NCI-H2196 (cell line): Measurements from ENCODE around the gene PAK3.

Experiments
- DNase-seq: peaks from one replicate; lab custom pipeline; 2025; ENCODE audit not compliant: unreplicated experiment; lab: John Stamatoyannopoulos, UW

The PAK3 gene

GRCh38 chrX:111260451-111260850 lies 164.5 kb downstream of the PAK3 start:
- no peak for DNase-seq

- no peak for DNase-seq
Observed at GRCh38 chrX:111262086-111262485, 166.1 kb downstream of the PAK3 start.

- DNase-seq, result no peak
Observed at GRCh38 chrX:111264385-111264784, 168.4 kb downstream of the PAK3 start.

GRCh38 chrX:111265486-111265885 lies 169.5 kb downstream of the PAK3 start:
- no peak for DNase-seq

- DNase-seq, result no peak
Observed at GRCh38 chrX:111268506-111268905, 172.5 kb downstream of the PAK3 start.

- DNase-seq, result no peak
Observed at GRCh38 chrX:111270339-111270738, 174.3 kb downstream of the PAK3 start, which contains the start of gene CAPN6. CAPN6 (minus strand) TSS chrX:111270483; CDS start chrX:111263936, 6,547 bp downstream.
